RPMI8226 (cell line): ENCODE measurements around the gene APEX1.
"Not testable (repeated sequence)": the region's sequence is repeated elsewhere in the genome, so short reads cannot be mapped to it uniquely, and the experiment has no call there.

Experiments
- DNase-seq: peaks from one replicate; pipeline ENCODE4 v3.0.0-alpha.2; 2015

Gene APEX1

GRCh38 chr14:20477211-20477876 lies 22.3 kb downstream of the APEX1 start:
- DNase-seq: peak; percentile 45

GRCh38 chr14:20478894-20479293 lies 23.9 kb downstream of the APEX1 start:
- DNase-seq: no peak

- no peak for DNase-seq
These were observed 27.4 kb downstream of the APEX1 start for GRCh38 chr14:20482382-20482781.

- no peak for DNase-seq
These were observed 30.9 kb downstream of the APEX1 start for GRCh38 chr14:20485900-20486299.

- no peak for DNase-seq
These were observed 31.8 kb downstream of the APEX1 start for GRCh38 chr14:20486684-20487395.

GRCh38 chr14:20487396-20487725 lies 32.3 kb downstream of the APEX1 start:
- DNase-seq: no peak

- no peak for DNase-seq
These were observed 34.3 kb downstream of the APEX1 start for GRCh38 chr14:20489093-20489994.

GRCh38 chr14:20490563-20490962 lies 35.5 kb downstream of the APEX1 start:
- DNase-seq: no peak

GRCh38 chr14:20492486-20492885 lies 37.5 kb downstream of the APEX1 start:
- no peak for DNase-seq

GRCh38 chr14:20493634-20494033 lies 38.6 kb downstream of the APEX1 start:
- no peak for DNase-seq

GRCh38 chr14:20494935-20495766 lies 40.1 kb downstream of the APEX1 start:
- no peak for DNase-seq

GRCh38 chr14:20498622-20499021 lies 43.6 kb downstream of the APEX1 start:
- no peak for DNase-seq

GRCh38 chr14:20499108-20499507 lies 44.1 kb downstream of the APEX1 start:
- DNase-seq: no peak

GRCh38 chr14:20499881-20500280 lies 44.9 kb downstream of the APEX1 start:
- DNase-seq: no peak

- no peak for DNase-seq
These were observed 46.3 kb downstream of the APEX1 start for GRCh38 chr14:20501346-20501745.

- no peak for DNase-seq
These were observed 48.9 kb downstream of the APEX1 start for GRCh38 chr14:20503898-20504297.

GRCh38 chr14:20506276-20506675 lies 51.2 kb downstream of the APEX1 start:
- DNase-seq: not testable (repeated sequence)

- not testable (repeated sequence) for DNase-seq
These were observed 51.7 kb downstream of the APEX1 start for GRCh38 chr14:20506752-20507151.
